Choroid plexus epithelial cell (primary cell): ENCODE measurements around the gene PPP2R3A.
"Not testable (repeated sequence)": the region's sequence is repeated elsewhere in the genome, so short reads cannot be mapped to it uniquely, and the experiment has no call there.

Experiments used
- DNase-seq: peaks from one replicate; pipeline ENCODE4 v3.0.0-alpha.2; 2010; ENCODE audit warnings: low read depth
- H3K4me3 ChIP-seq: 2 replicates; pipeline ENCODE4 v1.5.1; 2011; ENCODE audit warnings: low read depth, mild to moderate bottlenecking, control low read depth, low read length, moderate library complexity
- CTCF ChIP-seq: conservative IDR thresholded peaks from 2 replicates; pipeline ENCODE4 v1.5.1; 2011; ENCODE audit warnings: low read depth, mild to moderate bottlenecking, control low read depth, inconsistent platforms, low read length, moderate library complexity

PPP2R3A gene

GRCh38 chr3:135922903-135923250 is 42.7 kb upstream of the PPP2R3A start:
- TF ChIP-seq CTCF: no peak
- no peak overlapping the region for H3K4me3 ChIP-seq
- no peak for DNase-seq

GRCh38 chr3:135924506-135924905 is 41.0 kb upstream of the PPP2R3A start:
- no peak for DNase-seq
- no peak overlapping the region for H3K4me3 ChIP-seq
- TF ChIP-seq CTCF: no peak

DNA sequence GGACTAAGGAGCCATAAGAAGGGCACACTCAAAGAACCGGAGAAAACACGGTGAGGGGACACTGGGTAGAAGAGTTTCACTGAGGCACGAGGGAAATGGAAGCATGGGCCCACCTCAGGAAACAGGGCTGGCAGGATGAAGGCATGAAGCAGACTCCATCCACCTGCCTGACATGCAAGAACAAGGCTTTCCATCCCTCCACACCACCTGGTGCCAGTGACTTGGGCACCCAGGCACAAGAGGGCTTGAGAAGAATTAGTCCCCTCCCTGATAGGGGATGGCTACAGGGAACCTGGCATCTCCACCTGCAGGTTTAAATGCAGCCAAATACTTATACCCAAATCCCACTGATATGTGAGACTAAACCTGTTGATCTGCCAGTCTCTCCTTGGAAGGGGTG is 38.9 kb upstream of the PPP2R3A start:
- no peak for DNase-seq
- H3K4me3 ChIP-seq: no peak overlapping the region
- TF ChIP-seq CTCF: no peak

- no peak for TF ChIP-seq CTCF
- no peak for DNase-seq
- H3K4me3 ChIP-seq: no peak overlapping the region
Observed at GRCh38 chr3:135927155-135927554, 38.4 kb upstream of the PPP2R3A start.

DNA sequence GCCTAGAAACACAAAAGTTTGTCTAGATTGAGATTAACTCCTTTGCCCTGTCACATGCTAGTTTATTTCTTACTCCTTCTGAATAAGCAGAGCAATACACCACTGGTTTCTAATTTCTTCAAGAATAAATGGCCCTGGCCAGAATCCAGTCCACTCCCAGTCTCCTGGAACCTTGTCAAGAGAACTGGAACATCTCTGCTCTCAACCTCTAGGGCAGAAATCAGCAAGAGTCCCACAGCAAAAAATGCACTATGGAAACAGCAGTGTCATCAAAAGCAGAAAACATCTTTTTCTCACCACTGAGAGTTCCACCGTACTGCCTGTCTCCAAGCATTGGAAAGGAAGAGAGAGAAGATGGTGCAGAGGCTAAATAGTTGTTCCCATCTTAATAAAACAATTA is 35.9 kb upstream of the PPP2R3A start:
- peak; percentile 22 for TF ChIP-seq CTCF
- H3K4me3 ChIP-seq: no peak overlapping the region
- peak; percentile 89 for DNase-seq

DNA sequence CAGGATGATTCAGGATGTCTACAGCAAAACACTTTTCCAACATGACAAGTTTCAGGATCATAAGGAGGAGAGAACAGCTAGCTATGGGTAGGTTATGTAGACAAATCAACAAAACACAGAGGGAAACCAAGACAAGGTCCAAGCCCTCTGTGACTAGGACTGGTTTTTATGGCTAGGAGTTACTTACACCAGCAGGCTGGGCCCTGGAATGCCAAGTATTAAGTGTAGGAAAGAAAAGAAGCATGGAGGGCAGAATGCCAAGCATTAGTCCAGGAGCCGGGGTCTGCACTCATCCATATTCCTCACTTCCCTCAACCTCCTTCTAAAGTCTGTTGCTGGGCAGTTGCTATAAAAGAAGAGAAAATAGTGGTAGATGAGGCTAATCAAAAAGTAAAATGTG is 35.3 kb upstream of the PPP2R3A start:
- DNase-seq: peak; percentile 23
- H3K4me3 ChIP-seq: no peak overlapping the region
- no peak for TF ChIP-seq CTCF

GRCh38 chr3:135935171-135935570 is 30.4 kb upstream of the PPP2R3A start:
- H3K4me3 ChIP-seq, DNase-seq: not testable (repeated sequence)

- H3K4me3 ChIP-seq, DNase-seq: not testable (repeated sequence)
Observed at GRCh38 chr3:135937766-135938165, 27.8 kb upstream of the PPP2R3A start.
